Right atrium auricular region (tissue), 2 donors: Measurements from ENCODE around the gene WFDC10B. TPM values are rescaled to one million over a fixed set of nuclear protein-coding genes. Genes with fewer than 3 reads are reported as not detected.

Experiments used
- DNase-seq: peaks from one replicate; pipeline ENCODE4 v3.0.0-alpha.2; 2019; ENCODE audit warnings: low spot score
- H3K27ac ChIP-seq, 2 donors: fragments of 200-600 bp; sonication (generic); 1 replicate in 1 of 2; 2 replicates in 1 of 2; pipeline ENCODE4 v1.5.1; 2016 to 2019
- H3K27me3 ChIP-seq, 2 donors: fragments of 200-600 bp; sonication (generic); one replicate each; pipeline versions ENCODE4 v1.5.1 to v1.6.0; 2017 to 2019
- H3K36me3 ChIP-seq: fragments of 200-600 bp; sonication (generic); one replicate; pipeline ENCODE4 v1.5.1; 2016
- H3K4me1 ChIP-seq, 2 donors: fragments of 200-600 bp; sonication (generic); one replicate each; pipeline versions ENCODE4 v1.5.1 to v1.6.0; 2017 to 2019
- H3K4me3 ChIP-seq, 2 donors: fragments of 200-600 bp; sonication (generic); 1 replicate in 1 of 2; 2 replicates in 1 of 2; pipeline ENCODE4 v1.5.1; 2017 to 2019; ENCODE audit warnings: mild to moderate bottlenecking in 1 of 2, moderate library complexity in 1 of 2
- H3K9me3 ChIP-seq, 2 donors: fragments of 200-600 bp; sonication (generic); one replicate each; pipeline ENCODE4 v1.5.1; 2019
- CTCF ChIP-seq, 2 donors: fragments of 200-600 bp; sonication (generic); IDR thresholded peaks; one replicate each; pipeline ENCODE4 v1.5.1; 2019; ENCODE audit warnings: antibody characterized with exemption in 2 of 2
- microRNA-seq, 2 donors: library from miRNA; unstranded; fragments of <30 nt; microRNA quantifications; one replicate each; pipeline ENCODE4, GENCODE V29; 2016 to 2017; ENCODE audit warnings: borderline number of aligned reads in 2 of 2, borderline replicate concordance in 1 of 2
- total RNA-seq, 2 donors: library from RNA; depleted of rRNA; stranded (reverse); fragments of >200 nt; gene quantifications; one replicate each; pipeline ENCODE4 v1.1.0, GENCODE V29; 2016

The WFDC10B gene
- total RNA-seq, 2 donors from 2014 or later: not detected

DNA sequence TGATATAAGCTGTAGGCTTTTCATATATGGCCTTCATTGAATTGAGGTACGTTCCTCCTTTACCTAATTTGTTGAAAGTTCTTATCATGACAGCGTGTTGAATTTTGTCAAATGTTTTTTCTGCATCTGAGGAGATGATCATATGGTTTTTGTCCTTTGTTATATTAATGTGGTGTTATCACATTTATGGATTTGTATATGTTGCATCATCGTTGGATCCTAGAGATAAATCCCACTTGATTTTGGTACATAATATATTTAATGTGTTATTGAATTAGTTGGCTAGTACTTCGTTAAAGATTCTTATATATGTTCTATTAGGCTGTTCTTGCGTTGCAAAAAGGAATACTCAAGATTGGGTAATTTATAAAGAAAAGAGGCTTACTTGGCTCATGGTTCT lies 65.1 kb downstream of the WFDC10B start:
- no peak overlapping the region for H3K4me3 ChIP-seq
- H3K9me3 ChIP-seq: peaks cover 0 to 8% of the 10 kb centered on the region in 2 donors
- H3K27me3 ChIP-seq: no peaks in the 10 kb centered on the region
- no peak for TF ChIP-seq CTCF (IDR thresholded peaks at IDR 0.05)
- DNase-seq: no peak
- no peaks in the 10 kb centered on the region for H3K36me3 ChIP-seq
- H3K27ac ChIP-seq: no peak overlapping the region
- no peaks in the 10 kb centered on the region for H3K4me1 ChIP-seq

DNA sequence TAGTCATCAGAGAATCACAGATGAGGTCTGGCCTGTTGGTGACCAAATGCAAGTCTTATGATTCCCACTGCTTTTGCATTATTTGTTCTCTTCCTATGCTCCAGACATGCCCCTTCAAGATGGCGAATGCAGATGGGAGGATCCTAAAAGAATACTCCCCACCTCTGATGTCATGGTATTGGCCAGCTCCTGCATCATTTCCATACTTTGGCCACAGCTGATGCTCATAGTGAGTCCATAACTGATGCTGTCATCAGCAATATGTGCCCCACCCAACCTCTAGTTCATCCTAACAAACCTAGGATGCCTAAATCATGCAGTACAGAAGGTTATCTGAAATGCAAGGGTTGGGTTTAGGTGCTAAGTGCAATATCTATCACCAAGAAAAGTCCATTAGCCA lies 68.3 kb downstream of the WFDC10B start:
- no peak for TF ChIP-seq CTCF (IDR thresholded peaks at IDR 0.05)

More for the DNA sequence above, 68.3 kb downstream of the WFDC10B start:
- Histone ChIP-seq H3K36me3 (no peaks in the 10 kb centered on the region), H3K9me3 (peaks cover 0 to 8% of the 10 kb centered on the region in 2 donors), H3K4me3 (no peak overlapping the region), H3K4me1 (no peaks in the 10 kb centered on the region), H3K27me3 (no peaks in the 10 kb centered on the region), H3K27ac (no peak overlapping the region)
- DNase-seq: no peak

Small RNA genes lying within 50 kb of the gene (microRNA-seq; reads per million reads assigned to microRNA genes)
- 0.71 to 4.9 reads per million in 2 donors for gene MIR3617

Other genes with a start within 250 kb of the WFDC10B start
- 10 to 100 TPM in 1 of 2 donors, not detected in 1; 12.4 TPM for gene WFDC2, start 235.3 kb downstream of the WFDC10B start, total RNA-seq
- not detected for gene SPINT3, start 189.4 kb downstream of the WFDC10B start, total RNA-seq
- gene WFDC6, start 165.5 kb downstream of the WFDC10B start, total RNA-seq: not detected
- not detected for gene EPPIN, start 157.6 kb downstream of the WFDC10B start, total RNA-seq
- gene WFDC8, start 125.7 kb downstream of the WFDC10B start, total RNA-seq: not detected
- gene WFDC10A, start 75.3 kb downstream of the WFDC10B start, total RNA-seq: not detected
- gene WFDC9, start 73.7 kb downstream of the WFDC10B start, total RNA-seq: not detected
- not detected for gene WFDC11, start 34.8 kb downstream of the WFDC10B start, total RNA-seq
- gene WFDC13, start 3.0 kb downstream of the WFDC10B start, total RNA-seq: not detected
- gene SPINT4, start 17.3 kb upstream of the WFDC10B start, total RNA-seq: not detected
- gene WFDC3, start 86.9 kb upstream of the WFDC10B start, total RNA-seq: under 1 TPM in 1 of 2 donors, not detected in 1; 0.75 TPM
- gene DNTTIP1, start 86.9 kb upstream of the WFDC10B start, total RNA-seq: 10 to 100 TPM; 13.2 to 21.6 TPM
- gene UBE2C, start 107.6 kb upstream of the WFDC10B start, total RNA-seq: 1 to 10 TPM; 1.4 to 4.9 TPM
- under 1 TPM in 1 of 2 donors, not detected in 1; 0.51 TPM for gene TNNC2, start 122.3 kb upstream of the WFDC10B start, total RNA-seq
- gene SNX21, start 128.8 kb upstream of the WFDC10B start, total RNA-seq: 10 to 100 TPM; 43.5 to 54.7 TPM
- gene ACOT8, start 152.4 kb upstream of the WFDC10B start, total RNA-seq: 10 to 100 TPM; 39.9 to 40.9 TPM
- 1 to 10 TPM; 2.4 to 3.7 TPM for gene ZSWIM3, start 152.6 kb upstream of the WFDC10B start, total RNA-seq
- gene ZSWIM1, start 176.2 kb upstream of the WFDC10B start, total RNA-seq: 10 to 100 TPM in 1 of 2 donors, 1 to 10 TPM in 1; 9.8 to 13.8 TPM
- 1 to 10 TPM; 1.1 to 1.4 TPM for gene SPATA25, start 182.6 kb upstream of the WFDC10B start, total RNA-seq
- gene NEURL2, start 186.2 kb upstream of the WFDC10B start, total RNA-seq: 1 to 10 TPM; 8.7 to 8.8 TPM
- 100 to 1,000 TPM in 1 of 2 donors, 10 to 100 TPM in 1; 83.8 to 116 TPM for gene CTSA, start 186.3 kb upstream of the WFDC10B start, total RNA-seq
- gene PLTP, start 207.1 kb upstream of the WFDC10B start, total RNA-seq: 100 to 1,000 TPM in 1 of 2 donors, 10 to 100 TPM in 1; 53.6 to 221 TPM
- gene PCIF1, start 229.7 kb upstream of the WFDC10B start, total RNA-seq: 10 to 100 TPM; 21.1 to 39.8 TPM